Stimulated activated CD8-positive, alpha-beta memory T cell treated with anti-CD3 and anti-CD28 coated beads, Interleukin-7, amount 100 ng/mL, for 1 hour (primary cell): Measurements from ENCODE around the gene CERK.

Source experiments
- DNase-seq, 2 donors: peaks; one replicate each; pipeline ENCODE4 v3.0.0-alpha.2; 2020; ENCODE audit warnings: low read depth in 2 of 2

Gene CERK

DNA sequence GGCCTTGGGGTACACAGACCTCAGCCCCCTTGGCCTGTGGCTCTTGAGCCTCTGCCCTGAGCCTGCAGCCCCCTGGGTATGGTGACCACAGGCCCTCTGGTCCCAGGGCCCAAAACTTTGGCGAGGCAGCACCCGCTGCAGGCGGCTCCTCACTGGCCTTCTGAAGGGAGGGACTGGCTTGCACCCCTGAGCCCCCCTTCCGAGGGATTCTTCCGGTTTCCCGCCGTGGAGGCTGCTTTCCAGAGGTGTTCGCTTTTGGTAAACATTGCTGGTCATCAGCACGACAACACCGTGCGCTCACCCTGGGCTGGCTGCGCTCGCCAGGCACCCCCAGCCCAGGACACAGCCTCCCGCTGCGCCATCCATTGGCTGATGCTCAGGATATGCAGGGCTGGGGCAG lies 75.8 kb downstream of the CERK start:
- DNase-seq: no peak

DNA sequence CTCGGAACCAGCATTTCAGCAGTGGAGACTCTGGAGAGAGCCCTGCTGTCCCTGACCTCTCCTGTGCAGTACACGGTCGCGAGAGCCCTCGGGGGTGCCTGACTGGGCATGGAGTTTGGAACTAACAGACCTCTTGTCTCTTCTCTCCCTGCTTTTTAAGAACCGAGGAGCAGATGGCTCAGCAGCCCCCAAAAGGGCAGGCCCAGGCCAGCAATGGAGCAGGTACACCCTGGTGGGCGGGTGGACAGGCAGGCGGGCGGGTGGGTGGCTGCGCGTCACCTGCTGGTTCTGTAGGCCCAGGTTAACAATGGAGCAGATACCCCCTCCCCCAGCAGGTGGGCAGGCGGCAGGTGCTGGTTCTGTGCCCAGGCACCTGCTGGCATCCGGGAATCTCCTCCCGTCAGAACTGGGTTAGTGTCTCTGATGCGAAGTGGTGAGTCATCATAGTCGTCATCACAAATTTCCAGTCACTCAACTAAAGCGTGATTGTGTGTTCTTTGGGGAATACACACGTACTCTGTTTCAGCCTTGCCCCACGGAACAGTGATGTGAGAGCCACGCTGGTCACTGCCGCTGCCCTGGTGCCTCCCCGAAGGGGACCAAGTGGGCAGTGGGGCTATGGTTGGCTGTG lies 76.7 kb downstream of the CERK start:
- no peak for DNase-seq

DNA sequence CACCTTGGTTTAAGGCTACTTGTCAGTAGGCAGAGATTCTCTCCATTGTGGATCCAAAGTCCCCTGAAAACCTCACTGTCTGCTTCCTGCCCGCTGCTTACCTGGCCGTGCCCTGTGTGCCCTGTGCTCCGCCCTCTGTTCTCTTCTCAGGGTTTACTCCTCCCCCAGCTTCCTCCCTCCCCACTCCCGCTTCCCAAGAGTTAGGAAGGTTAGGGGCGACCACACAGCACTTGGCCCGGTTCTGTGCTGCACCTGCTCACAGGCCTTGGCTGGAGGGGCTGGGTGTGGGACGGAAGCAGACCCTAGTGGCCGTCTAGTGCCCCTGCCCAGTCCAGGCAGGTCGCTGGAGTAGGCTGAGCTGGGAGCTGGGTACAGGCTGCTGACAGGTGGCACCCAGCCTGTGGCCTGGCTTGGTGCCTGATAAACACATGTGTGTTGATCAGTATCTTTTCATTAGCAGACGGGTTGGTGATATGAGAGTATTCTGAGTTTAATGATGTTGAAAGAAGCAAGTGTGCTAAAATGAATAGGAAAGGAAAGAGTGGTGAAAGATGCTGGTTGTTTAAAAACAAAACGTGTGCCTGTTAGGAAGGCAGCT lies 77.3 kb downstream of the CERK start:
- DNase-seq: no peak

- no peak for DNase-seq
Observed at GRCh38 chr22:46659791-46660186, 78.3 kb downstream of the CERK start.

GRCh38 chr22:46659059-46659790 lies 78.8 kb downstream of the CERK start:
- DNase-seq: no peak

DNA sequence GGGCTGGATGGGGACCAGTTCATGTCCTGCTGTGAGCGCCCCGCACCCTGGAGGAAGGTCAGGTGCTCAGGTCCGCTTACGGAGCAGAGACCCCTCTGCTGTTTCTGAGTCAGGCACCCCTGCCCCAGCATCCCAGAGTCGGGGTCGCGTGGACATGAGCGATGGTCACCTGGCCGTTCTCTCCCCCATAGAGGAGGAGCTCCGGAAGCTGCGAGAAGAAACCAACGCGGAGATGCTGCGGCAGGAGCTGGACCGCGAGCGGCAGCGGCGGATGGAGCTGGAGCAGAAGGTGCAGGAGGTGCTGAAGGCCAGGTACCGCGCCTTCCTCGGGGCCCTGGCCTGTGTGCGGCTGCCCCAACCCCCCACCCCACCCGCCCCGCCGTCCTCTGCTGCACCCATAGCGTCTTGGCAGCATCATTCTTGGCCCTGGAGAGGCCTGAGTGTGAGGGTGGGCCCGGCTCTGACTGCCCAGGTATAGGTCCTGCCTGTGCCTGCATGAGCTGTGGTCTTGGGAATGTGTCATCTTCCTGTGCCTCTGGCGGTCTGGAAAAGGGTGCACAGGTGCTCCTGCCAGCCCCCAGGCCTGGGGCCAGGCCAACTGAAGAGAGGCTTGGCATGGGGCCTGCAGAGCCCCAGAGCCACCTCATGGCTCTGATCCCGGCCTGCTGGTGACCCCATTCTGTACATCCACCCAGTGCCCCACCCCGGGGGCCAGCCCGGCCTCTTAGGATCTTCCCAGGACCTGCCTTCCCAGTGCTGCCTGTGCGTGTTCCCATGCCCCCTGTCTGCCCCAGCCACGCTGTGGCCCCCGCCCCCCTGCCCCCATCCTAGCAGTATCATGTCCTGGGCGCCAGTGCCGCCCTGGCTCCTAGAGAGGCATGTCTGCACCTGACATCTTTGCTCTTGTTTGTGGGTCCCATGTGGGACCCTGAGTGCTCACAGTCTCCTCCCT lies 79.8 kb downstream of the CERK start:
- no peak for DNase-seq

- no peak for DNase-seq
Observed at GRCh38 chr22:46657655-46657953, 80.4 kb downstream of the CERK start.

DNA sequence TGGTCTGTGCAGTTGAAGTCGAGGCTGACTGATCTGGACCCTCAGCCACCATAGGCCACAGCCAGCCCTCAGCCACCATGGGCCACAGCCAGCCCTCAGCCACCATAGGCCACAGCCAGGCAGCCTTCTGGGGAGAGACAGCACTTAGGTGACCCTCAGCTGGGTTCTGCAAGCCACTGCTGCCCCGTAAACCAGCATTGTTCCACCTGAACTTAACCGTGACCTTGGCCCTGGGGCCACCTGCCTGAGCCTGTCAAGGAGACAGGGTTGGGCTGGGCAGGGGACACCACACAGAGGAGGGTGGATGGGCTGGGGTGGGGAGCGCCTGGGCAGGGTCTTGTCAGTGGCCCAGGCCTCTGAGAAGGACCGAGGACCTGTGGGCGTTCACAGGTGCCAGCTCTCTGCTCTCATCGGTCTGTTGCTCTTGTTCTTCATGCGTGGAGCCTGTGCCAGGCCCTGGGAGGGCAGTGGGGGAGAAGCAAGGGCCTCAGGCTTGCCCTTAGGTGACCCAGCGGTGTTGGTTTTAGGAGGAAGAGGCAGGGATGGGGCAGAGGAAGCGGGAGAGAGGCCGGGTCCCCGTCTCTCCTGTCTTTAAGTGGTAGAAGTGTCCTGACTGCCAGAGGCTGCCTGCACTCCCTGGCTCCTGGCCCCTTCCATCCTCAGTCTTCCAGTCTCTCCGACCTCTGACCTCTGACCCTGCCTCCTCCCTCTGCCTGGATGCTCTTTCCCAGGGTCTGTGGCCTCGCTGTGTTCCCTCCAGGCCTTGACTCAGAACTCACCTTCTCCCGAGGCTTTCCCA lies 81.0 kb downstream of the CERK start:
- no peak for DNase-seq

- DNase-seq: no peak
Observed at GRCh38 chr22:46655861-46656608, 82.0 kb downstream of the CERK start.

GRCh38 chr22:46654927-46655595 lies 83.0 kb downstream of the CERK start:
- DNase-seq: no peak

- DNase-seq: no peak
Observed at GRCh38 chr22:46654426-46654825, 83.6 kb downstream of the CERK start.

- DNase-seq: no peak
Observed at GRCh38 chr22:46653596-46653995, 84.5 kb downstream of the CERK start.

GRCh38 chr22:46652847-46653331 lies 85.2 kb downstream of the CERK start:
- DNase-seq: no peak

GRCh38 chr22:46652081-46652846 lies 85.8 kb downstream of the CERK start:
- no peak for DNase-seq

DNA sequence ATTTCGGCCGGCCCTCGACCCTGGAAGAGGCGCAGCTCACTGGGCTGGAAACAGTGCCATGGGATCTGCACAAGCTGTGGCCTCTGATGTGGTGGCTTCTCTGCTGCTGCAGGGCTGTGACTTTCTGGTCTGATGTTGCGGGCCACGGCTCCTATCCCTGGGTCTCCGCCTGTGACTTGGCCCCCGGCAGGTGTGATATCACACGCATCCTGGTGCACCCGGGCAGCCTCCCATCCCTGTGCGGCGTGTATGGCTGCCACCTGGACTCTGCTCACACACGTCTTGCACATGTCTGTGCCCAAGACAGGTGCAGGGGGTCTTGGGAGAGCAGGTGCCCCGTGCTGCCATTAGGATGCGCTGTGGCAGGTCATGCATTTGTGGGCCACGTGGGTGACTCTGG lies 86.7 kb downstream of the CERK start:
- DNase-seq: no peak

- DNase-seq: no peak
Observed at GRCh38 chr22:46650078-46650810, 87.8 kb downstream of the CERK start.

- DNase-seq: no peak
Observed at GRCh38 chr22:46649141-46650077, 88.6 kb downstream of the CERK start.
